GM19467 (cell line): Measurements from ENCODE around the gene SLC9A1.

Experiments used
- ATAC-seq: cut with Tn5 transposase; IDR thresholded peaks from one replicate; pipeline ENCODE4 v1.9.1; 2021; ENCODE audit warnings: mild to moderate bottlenecking, moderate library complexity; ENCODE audit not compliant: unreplicated experiment

SLC9A1 gene

GRCh38 chr1:27152004-27152828 lies 2.7 kb downstream of the SLC9A1 start:
- ATAC-seq = no peak

- ATAC-seq = no peak
Observed at GRCh38 chr1:27150641-27151040, 4.3 kb downstream of the SLC9A1 start.

- no peak for ATAC-seq
Observed at GRCh38 chr1:27150183-27150582, 4.7 kb downstream of the SLC9A1 start.

GRCh38 chr1:27149762-27150113 lies 5.2 kb downstream of the SLC9A1 start:
- ATAC-seq = no peak

- no peak for ATAC-seq
Observed at GRCh38 chr1:27149084-27149761, 5.7 kb downstream of the SLC9A1 start.

- ATAC-seq = no peak
Observed at GRCh38 chr1:27148591-27148990, 6.3 kb downstream of the SLC9A1 start.

- no peak for ATAC-seq
Observed at GRCh38 chr1:27147842-27148518, 6.9 kb downstream of the SLC9A1 start.

- no peak for ATAC-seq
Observed at GRCh38 chr1:27145934-27146354, 9.0 kb downstream of the SLC9A1 start.

GRCh38 chr1:27144920-27145661 lies 9.8 kb downstream of the SLC9A1 start:
- no peak for ATAC-seq

GRCh38 chr1:27144049-27144748 lies 10.7 kb downstream of the SLC9A1 start:
- no peak for ATAC-seq

- ATAC-seq = no peak
Observed at GRCh38 chr1:27143401-27143800, 11.5 kb downstream of the SLC9A1 start.

GRCh38 chr1:27142464-27142863 lies 12.5 kb downstream of the SLC9A1 start:
- no peak for ATAC-seq

GRCh38 chr1:27141266-27142003 lies 13.5 kb downstream of the SLC9A1 start:
- no peak for ATAC-seq

- ATAC-seq = no peak
Observed at GRCh38 chr1:27139980-27140379, 14.9 kb downstream of the SLC9A1 start.

GRCh38 chr1:27138927-27139326 lies 16.0 kb downstream of the SLC9A1 start:
- ATAC-seq = no peak

- ATAC-seq = no peak
Observed at GRCh38 chr1:27138368-27138767, 16.6 kb downstream of the SLC9A1 start.

GRCh38 chr1:27137544-27138075 lies 17.3 kb downstream of the SLC9A1 start:
- ATAC-seq = no peak

- no peak for ATAC-seq
Observed at GRCh38 chr1:27136998-27137542, 17.9 kb downstream of the SLC9A1 start.

GRCh38 chr1:27136236-27136551 lies 18.7 kb downstream of the SLC9A1 start:
- ATAC-seq = no peak
